IPS-20b (cell line): ENCODE measurements around the gene PTGER2.
A peak's percentile ranks its signal among the peaks of the same experiment; 100 is the strongest.

Experiments
- H3K27ac ChIP-seq: one replicate; pipeline ENCODE4 v1.5.1; 2013; ENCODE audit warnings: low read length
- H3K27me3 ChIP-seq: 2 replicates; pipeline ENCODE4 v1.6.1; 2013; ENCODE audit warnings: mild to moderate bottlenecking, low read length, inconsistent platforms; ENCODE audit not compliant: insufficient read depth
- H3K36me3 ChIP-seq: 2 replicates; pipeline ENCODE4 v1.6.1; 2013; ENCODE audit warnings: low read depth, mild to moderate bottlenecking, inconsistent platforms, low read length, moderate library complexity; ENCODE audit not compliant: insufficient read depth
- H3K4me1 ChIP-seq: 2 replicates; pipeline ENCODE4 v1.6.1; 2013; ENCODE audit warnings: mild to moderate bottlenecking, control low read depth, inconsistent platforms, low read length, moderate library complexity; ENCODE audit not compliant: insufficient read depth
- H3K4me3 ChIP-seq: 2 replicates; pipeline ENCODE4 v1.5.1; 2013; ENCODE audit warnings: mild to moderate bottlenecking, low read length, inconsistent platforms
- H3K9ac ChIP-seq: 2 replicates; pipeline ENCODE4 v1.6.1; 2013; ENCODE audit warnings: low read depth, mild to moderate bottlenecking, inconsistent platforms, low read length, moderate library complexity
- H3K9me3 ChIP-seq: 2 replicates; pipeline ENCODE4 v1.6.1; 2013; ENCODE audit warnings: mild to moderate bottlenecking, low read depth, low read length, inconsistent platforms; ENCODE audit not compliant: insufficient read depth

PTGER2 gene, protein sequence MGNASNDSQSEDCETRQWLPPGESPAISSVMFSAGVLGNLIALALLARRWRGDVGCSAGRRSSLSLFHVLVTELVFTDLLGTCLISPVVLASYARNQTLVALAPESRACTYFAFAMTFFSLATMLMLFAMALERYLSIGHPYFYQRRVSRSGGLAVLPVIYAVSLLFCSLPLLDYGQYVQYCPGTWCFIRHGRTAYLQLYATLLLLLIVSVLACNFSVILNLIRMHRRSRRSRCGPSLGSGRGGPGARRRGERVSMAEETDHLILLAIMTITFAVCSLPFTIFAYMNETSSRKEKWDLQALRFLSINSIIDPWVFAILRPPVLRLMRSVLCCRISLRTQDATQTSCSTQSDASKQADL

GRCh38 chr14:52313903-52314594 lies at the start of gene PTGER2:
Gene PTGER2, plus strand, starts transcription at chr14:52314312. Its CDS starts 237 bp downstream, at chr14:52314549.
- no peak within 1 kb of the TSS for H3K27ac ChIP-seq
- peaks cover 3% of the 10 kb centered on the region; the same call in 1 of the 2 replicates for H3K4me1 ChIP-seq
- H3K36me3 ChIP-seq, result no peaks in the 10 kb centered on the region
- peak within 1 kb of the TSS; percentile 76 for H3K4me3 ChIP-seq
- H3K9me3 ChIP-seq, result no peaks in the 10 kb centered on the region
- H3K27me3 ChIP-seq, result peaks cover 74% of the 10 kb centered on the region
- peak within 1 kb of the TSS; percentile 47; the same call in 1 of the 2 replicates for H3K9ac ChIP-seq

DNA sequence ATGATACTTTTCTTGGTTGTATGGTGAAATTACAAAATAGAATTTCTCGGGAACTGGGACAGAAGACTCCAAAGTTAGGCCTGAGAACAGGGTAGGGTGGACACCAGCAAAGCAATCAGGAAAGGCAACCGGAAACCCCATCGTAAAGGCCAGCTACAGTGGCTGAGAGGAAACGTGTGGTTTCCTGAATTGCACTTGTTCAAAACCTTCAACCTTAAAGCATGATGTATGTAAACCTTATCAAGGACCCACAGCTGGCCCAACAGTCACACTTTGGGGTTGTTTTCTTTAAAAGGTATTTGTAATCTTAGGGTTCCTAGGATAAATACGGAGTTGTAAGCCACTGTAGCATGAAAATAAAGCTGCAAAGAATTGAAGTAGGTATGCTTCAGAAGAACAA lies 48.9 kb upstream of the PTGER2 start:
- H3K27ac ChIP-seq, result no peak overlapping the region
- no peak overlapping the region for H3K9ac ChIP-seq
- H3K4me3 ChIP-seq, result no peak overlapping the region
- H3K4me1 ChIP-seq, result 0 out of 2 replicates have a peak, but pooled peaks cover 2% of the 10 kb centered on the region
- H3K27me3 ChIP-seq, result peaks cover 61% of the 10 kb centered on the region
- no peaks in the 10 kb centered on the region for H3K36me3 ChIP-seq
- no peaks in the 10 kb centered on the region for H3K9me3 ChIP-seq

DNA sequence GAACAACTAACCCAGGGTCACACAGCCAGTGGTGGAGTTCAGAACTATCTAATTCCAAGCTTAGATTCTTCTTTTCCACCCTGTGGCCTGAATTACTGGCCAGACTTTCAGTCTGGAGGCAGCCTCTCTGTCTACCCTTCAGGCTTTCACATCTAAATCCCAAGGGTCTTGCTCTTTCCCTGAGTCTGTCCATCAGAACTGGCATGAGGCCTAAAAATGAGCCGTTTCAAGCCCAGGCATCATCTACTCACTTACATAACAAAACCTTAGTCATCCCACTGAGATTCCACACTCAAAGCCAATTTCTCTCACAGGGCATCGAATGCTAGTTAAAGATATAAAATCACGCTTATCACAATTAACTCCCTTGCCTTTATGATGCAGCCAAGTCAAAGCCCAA lies 47.9 kb upstream of the PTGER2 start:
- no peak overlapping the region for H3K9ac ChIP-seq
- no peaks in the 10 kb centered on the region for H3K9me3 ChIP-seq
- H3K36me3 ChIP-seq, result no peaks in the 10 kb centered on the region
- H3K27ac ChIP-seq, result no peak overlapping the region
- no peak overlapping the region for H3K4me3 ChIP-seq
- 0 out of 2 replicates have a peak, but pooled peaks cover 2% of the 10 kb centered on the region for H3K4me1 ChIP-seq
- peaks cover 70% of the 10 kb centered on the region for H3K27me3 ChIP-seq

DNA sequence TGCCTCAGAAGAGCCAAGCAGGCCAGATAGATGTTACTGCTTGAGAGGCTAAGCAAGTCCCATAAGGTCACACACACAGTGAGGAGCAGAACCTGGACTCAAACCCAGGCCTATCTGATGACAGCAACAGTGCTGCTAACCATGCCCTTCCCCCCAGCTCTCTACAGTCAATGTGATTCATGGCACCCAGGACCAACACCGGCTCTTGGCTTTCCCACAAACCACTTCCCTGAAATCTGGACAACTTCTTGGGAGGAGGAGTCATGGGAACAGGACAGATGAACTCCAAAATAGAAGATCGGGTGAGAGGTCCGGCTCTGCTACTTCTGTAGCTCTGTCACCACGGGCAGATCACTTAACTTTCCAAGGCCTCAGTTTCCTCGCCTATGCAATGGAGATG lies 47.3 kb upstream of the PTGER2 start:
- Histone ChIP-seq H3K36me3 (no peaks in the 10 kb centered on the region), H3K27me3 (peaks cover 70% of the 10 kb centered on the region), H3K4me3 (no peak overlapping the region)

DNA sequence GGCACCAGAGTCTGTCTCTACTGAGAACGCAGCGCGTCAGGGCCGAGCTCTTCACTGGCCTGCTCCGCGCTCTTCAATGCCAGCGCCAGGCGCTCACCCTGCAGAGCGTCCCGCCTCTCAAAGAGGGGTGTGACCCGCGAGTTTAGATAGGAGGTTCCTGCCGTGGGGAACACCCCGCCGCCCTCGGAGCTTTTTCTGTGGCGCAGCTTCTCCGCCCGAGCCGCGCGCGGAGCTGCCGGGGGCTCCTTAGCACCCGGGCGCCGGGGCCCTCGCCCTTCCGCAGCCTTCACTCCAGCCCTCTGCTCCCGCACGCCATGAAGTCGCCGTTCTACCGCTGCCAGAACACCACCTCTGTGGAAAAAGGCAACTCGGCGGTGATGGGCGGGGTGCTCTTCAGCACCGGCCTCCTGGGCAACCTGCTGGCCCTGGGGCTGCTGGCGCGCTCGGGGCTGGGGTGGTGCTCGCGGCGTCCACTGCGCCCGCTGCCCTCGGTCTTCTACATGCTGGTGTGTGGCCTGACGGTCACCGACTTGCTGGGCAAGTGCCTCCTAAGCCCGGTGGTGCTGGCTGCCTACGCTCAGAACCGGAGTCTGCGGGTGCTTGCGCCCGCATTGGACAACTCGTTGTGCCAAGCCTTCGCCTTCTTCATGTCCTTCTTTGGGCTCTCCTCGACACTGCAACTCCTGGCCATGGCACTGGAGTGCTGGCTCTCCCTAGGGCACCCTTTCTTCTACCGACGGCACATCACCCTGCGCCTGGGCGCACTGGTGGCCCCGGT lies 46.4 kb upstream of the PTGER2 start, which contains the start of gene PTGDR:
PTGDR (plus strand) TSS at position 198 of the 778 bp plus-strand sequence; CDS start at position 315, 117 bp downstream.
- no peak within 1 kb of the TSS for H3K27ac ChIP-seq
- H3K4me3 ChIP-seq, result peak within 1 kb of the TSS; percentile 66
- no peaks in the 10 kb centered on the region for H3K36me3 ChIP-seq
- H3K4me1 ChIP-seq, result 0 out of 2 replicates have a peak, but pooled peaks cover 2% of the 10 kb centered on the region
- peaks cover 70% of the 10 kb centered on the region for H3K27me3 ChIP-seq
- H3K9ac ChIP-seq, result peak within 1 kb of the TSS; percentile 28; the same call in 1 of the 2 replicates
- no peaks in the 10 kb centered on the region for H3K9me3 ChIP-seq

More for the DNA sequence above, 47.3 kb upstream of the PTGER2 start:
- Histone ChIP-seq H3K27ac (no peak overlapping the region), H3K9ac (no peak overlapping the region), H3K9me3 (no peaks in the 10 kb centered on the region), H3K4me1 (0 out of 2 replicates have a peak, but pooled peaks cover 2% of the 10 kb centered on the region)

- no peaks in the 10 kb centered on the region for H3K36me3 ChIP-seq
- 0 out of 2 replicates have a peak, but pooled peaks cover 2% of the 10 kb centered on the region for H3K4me1 ChIP-seq
- peak overlapping the region; percentile 28; the same call in 1 of the 2 replicates for H3K9ac ChIP-seq
- peak overlapping the region; percentile 66 for H3K4me3 ChIP-seq
- no peaks in the 10 kb centered on the region for H3K9me3 ChIP-seq
- H3K27me3 ChIP-seq, result peaks cover 69% of the 10 kb centered on the region
- H3K27ac ChIP-seq, result no peak overlapping the region
Measured at GRCh38 chr14:52268279-52269061, 45.6 kb upstream of the PTGER2 start.

GRCh38 chr14:52269100-52269499 lies 45.0 kb upstream of the PTGER2 start:
- no peaks in the 10 kb centered on the region for H3K9me3 ChIP-seq
- peak overlapping the region; percentile 66; the same call in 1 of the 2 replicates for H3K4me3 ChIP-seq
- no peaks in the 10 kb centered on the region for H3K36me3 ChIP-seq
- peaks cover 64% of the 10 kb centered on the region for H3K27me3 ChIP-seq
- 0 out of 2 replicates have a peak, but pooled peaks cover 2% of the 10 kb centered on the region for H3K4me1 ChIP-seq
- H3K9ac ChIP-seq, result no peak overlapping the region
- H3K27ac ChIP-seq, result no peak overlapping the region

- H3K9me3 ChIP-seq, result no peaks in the 10 kb centered on the region
- H3K9ac ChIP-seq, result no peak overlapping the region
- no peaks in the 10 kb centered on the region for H3K36me3 ChIP-seq
- H3K27ac ChIP-seq, result no peak overlapping the region
- H3K4me3 ChIP-seq, result no peak overlapping the region
- H3K4me1 ChIP-seq, result 0 out of 2 replicates have a peak, but pooled peaks cover 2% of the 10 kb centered on the region
- H3K27me3 ChIP-seq, result peaks cover 62% of the 10 kb centered on the region
Measured at GRCh38 chr14:52269982-52270381, 44.1 kb upstream of the PTGER2 start.

- Histone ChIP-seq H3K4me3 (no peak overlapping the region), H3K9ac (no peak overlapping the region), H3K4me1 (peaks cover 7% of the 10 kb centered on the region; the same call in 1 of the 2 replicates), H3K9me3 (no peaks in the 10 kb centered on the region), H3K27me3 (peaks cover 46% of the 10 kb centered on the region), H3K27ac (no peak overlapping the region), H3K36me3 (no peaks in the 10 kb centered on the region)
Measured at GRCh38 chr14:52271538-52271937, 42.6 kb upstream of the PTGER2 start.

DNA sequence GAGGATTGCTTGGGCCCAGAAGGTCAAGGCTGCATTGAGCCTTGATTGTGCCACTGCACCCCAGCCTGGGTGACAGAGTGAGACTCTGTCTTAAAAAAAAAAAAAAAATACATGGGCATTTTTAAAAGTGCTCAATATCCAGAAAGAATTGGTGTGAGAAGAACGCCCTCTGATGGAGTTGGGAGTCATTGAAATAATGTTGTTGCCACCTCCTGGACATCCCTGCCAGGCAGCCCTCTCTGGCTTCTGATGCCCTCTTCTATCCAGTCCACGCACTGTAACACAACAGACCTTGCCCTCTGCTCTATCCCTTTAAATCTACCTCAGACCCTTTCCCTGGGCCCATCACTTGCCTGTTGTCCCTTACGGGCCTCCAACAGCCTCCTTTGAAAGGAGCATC lies 41.7 kb upstream of the PTGER2 start:
- Histone ChIP-seq H3K4me1 (peaks cover 5% of the 10 kb centered on the region; the same call in 1 of the 2 replicates), H3K9ac (no peak overlapping the region), H3K36me3 (no peaks in the 10 kb centered on the region), H3K9me3 (no peaks in the 10 kb centered on the region), H3K27me3 (peaks cover 38% of the 10 kb centered on the region), H3K27ac (no peak overlapping the region), H3K4me3 (no peak overlapping the region)
